Keratinocyte (primary cell): Measurements from ENCODE around the gene LGALS7. TPM values are rescaled to one million over a fixed set of nuclear protein-coding genes. Genes with fewer than 3 reads are reported as not detected.
"Not testable (repeated sequence)": the region's sequence is repeated elsewhere in the genome, so short reads cannot be mapped to it uniquely, and the experiment has no call there.

Source experiments
- DNase-seq: peaks from one replicate; pipeline ENCODE4 v3.0.0-alpha.2; 2011; ENCODE audit warnings: low read depth, missing footprints, low spot score
- FAIRE-seq: peaks from 2 replicates; lab custom pipeline; 2011; peaks lifted over from hg19 to GRCh38; lab: Jason Lieb, UNC
- H2AFZ ChIP-seq: 2 replicates; pipeline ENCODE4 v1.6.0; 2012; ENCODE audit warnings: low read length, control low read depth, inconsistent platforms; ENCODE audit not compliant: control insufficient read depth
- H3K27ac ChIP-seq: 2 replicates; pipeline ENCODE4 v1.5.1; 2011; ENCODE audit warnings: low read length; ENCODE audit not compliant: control insufficient read depth, insufficient read depth
- H3K27me3 ChIP-seq: 3 replicates; pipeline ENCODE4 v1.6.0; 2011; ENCODE audit warnings: low read length; ENCODE audit not compliant: control insufficient read depth, insufficient read depth; ENCODE audit errors: extremely low read depth
- H3K36me3 ChIP-seq, 2 experiments: 2 replicates in 1 of 2; 3 replicates in 1 of 2; pipeline ENCODE4 v1.5.1; 2011; ENCODE audit warnings: low read length in 2 of 2, mild to moderate bottlenecking in 1 of 2; ENCODE audit not compliant: control insufficient read depth in 2 of 2, insufficient read depth in 2 of 2; ENCODE audit errors: extremely low read depth in 1 of 2
- H3K4me1 ChIP-seq: 3 replicates; pipeline ENCODE4 v1.5.1; 2011; ENCODE audit warnings: low read length; ENCODE audit not compliant: control insufficient read depth, insufficient read depth; ENCODE audit errors: extremely low read depth
- H3K4me2 ChIP-seq: 3 replicates; pipeline ENCODE4 v1.6.0; 2011; ENCODE audit warnings: low read depth, low read length; ENCODE audit not compliant: control insufficient read depth, insufficient read depth; ENCODE audit errors: extremely low read depth
- H3K4me3 ChIP-seq, 3 experiments: fragments of 200-600 bp in 1 of 3; sonication (generic) in 1 of 3; 2 replicates in 2 of 3; 3 replicates in 1 of 3; pipeline ENCODE4 v1.5.1; 2011 to 2016; ENCODE audit warnings: low read length in 3 of 3, mild to moderate bottlenecking in 3 of 3, control low read depth in 2 of 3, inconsistent platforms in 1 of 3, low read depth in 1 of 3, mixed read lengths in 1 of 3, mixed run types in 1 of 3, moderate library complexity in 1 of 3; ENCODE audit not compliant: control insufficient read depth in 2 of 3, insufficient read depth in 2 of 3; ENCODE audit errors: extremely low read depth in 1 of 3
- H3K79me2 ChIP-seq: 2 replicates; pipeline ENCODE4 v1.6.0; 2012; ENCODE audit warnings: low read length; ENCODE audit not compliant: control insufficient read depth, insufficient read depth
- H3K9ac ChIP-seq: 3 replicates; pipeline ENCODE4 v1.6.0; 2011; ENCODE audit warnings: low read length; ENCODE audit not compliant: control insufficient read depth, insufficient read depth; ENCODE audit errors: extremely low read depth
- H3K9me1 ChIP-seq: 3 replicates; pipeline ENCODE4 v1.6.0; 2011; ENCODE audit warnings: low read length; ENCODE audit not compliant: control insufficient read depth, insufficient read depth; ENCODE audit errors: extremely low read depth
- H3K9me3 ChIP-seq: 2 replicates; pipeline ENCODE4 v1.5.1; 2012; ENCODE audit warnings: low read depth, low read length; ENCODE audit not compliant: control insufficient read depth
- H4K20me1 ChIP-seq: 3 replicates; pipeline ENCODE4 v1.6.0; 2011; ENCODE audit warnings: low read length; ENCODE audit not compliant: control insufficient read depth, insufficient read depth; ENCODE audit errors: extremely low read depth
- CTCF ChIP-seq, 3 experiments: IDR thresholded peaks in 1 of 3; conservative IDR thresholded peaks in 1 of 3; optimal IDR thresholded peaks in 1 of 3; 2 replicates in 2 of 3; 3 replicates in 1 of 3; pipeline versions ENCODE3 to v1.5.1; 2011; ENCODE audit warnings: low read length in 3 of 3, mild to moderate bottlenecking in 3 of 3, moderate library complexity in 2 of 3, control low read depth in 1 of 3, inconsistent platforms in 1 of 3; ENCODE audit not compliant: insufficient read depth in 2 of 3; ENCODE audit errors: extremely low read depth in 1 of 3
- EZH2 ChIP-seq: IDR thresholded peaks from one replicate; pipeline ENCODE4 v1.6.1; 2012; ENCODE audit warnings: inconsistent platforms, mild to moderate bottlenecking, low read length, moderate library complexity
- dilution Hi-C: fragments of 300-500 bp; cut with MboI; formaldehyde crosslinking; loops from one replicate; pipeline ENCODE4 v1.7.0; 2020; ENCODE audit warnings: low sequenced_read_pairs; ENCODE audit not compliant: extremely low pct_ligation_motif_present
- polyA minus RNA-seq, 3 experiments: library from RNA; depleted of rRNA, polyadenylated mRNA; stranded (reverse); fragments of >200 nt; gene quantifications; 1 replicate in 1 of 3; 2 replicates in 1 of 3; 3 replicates in 1 of 3; pipeline ENCODE4 v1.2.3, GENCODE V29; 2011
- polyA plus RNA-seq, 5 experiments: library from polyadenylated mRNA; depleted of rRNA in 3 of 5; stranded (reverse) in 3 of 5; stranded (forward) in 1 of 5; unstranded in 1 of 5; fragments of >200 nt; gene quantifications; 1 replicate in 1 of 5; 2 replicates in 3 of 5; 3 replicates in 1 of 5; pipeline versions ENCODE4 v1.2.1 to v1.2.3, GENCODE V29; 2011 to 2012; ENCODE audit warnings: missing spikeins in 2 of 5, low read depth in 1 of 5, low replicate concordance in 1 of 5

The LGALS7 gene
- 9.1 to 19.7 TPM (median 19.6 TPM) in 3 replicates for polyA plus RNA-seq
- polyA plus RNA-seq (2011; ENCODE audit: low read depth), result 8.7 TPM
- polyA plus RNA-seq (2011; cell fraction: cytosol; rRNA removed), result 16.2 and 26.5 TPM in 2 replicates
- polyA plus RNA-seq (2011; cell fraction: nucleus; rRNA removed), result 28.7 and 31.3 TPM in 2 replicates
- 11.3 and 42.2 TPM in 2 replicates for polyA plus RNA-seq (2012; ENCODE audit: low replicate concordance)
- 11.3 to 31.1 TPM (median 23.5 TPM) in 3 replicates for polyA minus RNA-seq
- polyA minus RNA-seq (2011; cell fraction: cytosol; rRNA and poly(A)+ RNA removed), result 21.7 TPM
- 6.1 and 6.9 TPM in 2 replicates for polyA minus RNA-seq (2011; cell fraction: nucleus; rRNA and poly(A)+ RNA removed)

GRCh38 chr19:38773469-38774177, at the start of gene LGALS7:
TSS of gene LGALS7 (minus strand) at chr19:38773517. CDS start at chr19:38773492, 25 bp downstream.
- Histone ChIP-seq H3K36me3 (no peaks in the 10 kb centered on the region), H3K9me1 (no peaks in the 10 kb centered on the region), H4K20me1 (no peaks in the 10 kb centered on the region), H3K79me2 (no peaks in the 10 kb centered on the region), H3K4me2 (no peak within 1 kb of the TSS), H3K9me3 (no peaks in the 10 kb centered on the region), H3K4me3 (no peak within 1 kb of the TSS), H3K27me3 (no peaks in the 10 kb centered on the region), H2AFZ (no peak within 1 kb of the TSS), H3K9ac (no peak within 1 kb of the TSS), H3K27ac (no peak within 1 kb of the TSS), H3K4me1 (peaks cover 23% of the 10 kb centered on the region)
- DNase-seq (no peak), FAIRE-seq (no peak)
- TF ChIP-seq CTCF (optimal IDR thresholded peaks at IDR 0.05 in 1 of 3, IDR thresholded peaks at IDR 0.05 in 1 of 3, conservative IDR thresholded peaks at IDR 0.05 in 1 of 3; ENCODE audit: extremely low read depth in 1 of 3, insufficient read depth in 2 of 3, low read length in 3 of 3) (no peak), EZH2 (no peak)
- dilution Hi-C loops, result no loop called here

GRCh38 chr19:38821230-38821825, 48.0 kb upstream of the LGALS7 start:
- H3K9me1 ChIP-seq, H2AFZ ChIP-seq, H3K4me2 ChIP-seq, H3K79me2 ChIP-seq, H3K4me1 ChIP-seq, H3K36me3 ChIP-seq, DNase-seq, H3K27me3 ChIP-seq, H3K9me3 ChIP-seq, H3K9ac ChIP-seq, H4K20me1 ChIP-seq, dilution Hi-C loops, FAIRE-seq, H3K27ac ChIP-seq, H3K4me3 ChIP-seq: not testable (repeated sequence)
